Measurements from ENCODE around the gene CRYZ.

Gene CRYZ

GRCh38 chr1:74712881-74713280 is 20.0 kb downstream of the CRYZ start:
- ATAC-seq, result no peak
- no peak for TF ChIP-seq ZNF8 (CRISPR knock-in tag; IDR thresholded peaks at IDR 0.05)
- no peak for TF ChIP-seq TOX (CRISPR knock-in tag; IDR thresholded peaks at IDR 0.05; ENCODE audit: borderline replicate concordance)
- no peak for TF ChIP-seq TSHZ2 (CRISPR knock-in tag; IDR thresholded peaks at IDR 0.05)
- no peak for TF ChIP-seq BACH2 (CRISPR knock-in tag; IDR thresholded peaks at IDR 0.05; ENCODE audit: borderline replicate concordance)
- TF ChIP-seq CSDC2 (CRISPR knock-in tag; IDR thresholded peaks at IDR 0.05), result no peak
- TF ChIP-seq GLIS3 (CRISPR knock-in tag; IDR thresholded peaks at IDR 0.05), result no peak
- no peak for TF ChIP-seq SNAI2 (CRISPR knock-in tag; IDR thresholded peaks at IDR 0.05)
- no peak for TF ChIP-seq ZNF565 (CRISPR knock-in tag; conservative IDR thresholded peaks at IDR 0.05; ENCODE audit: low read depth)
- TF ChIP-seq ARNTL (CRISPR knock-in tag; IDR thresholded peaks at IDR 0.05; ENCODE audit: borderline replicate concordance, low read depth), result no peak
- no peak for TF ChIP-seq TCF4 (CRISPR knock-in tag; IDR thresholded peaks at IDR 0.05; ENCODE audit: borderline replicate concordance)
- no peak for TF ChIP-seq ZFP3 (CRISPR knock-in tag; IDR thresholded peaks at IDR 0.05)
- no peak for TF ChIP-seq ESRRG (CRISPR knock-in tag; IDR thresholded peaks at IDR 0.05)
- TF ChIP-seq PPARA (CRISPR knock-in tag; IDR thresholded peaks at IDR 0.05; ENCODE audit: borderline replicate concordance), result no peak
- no peak for TF ChIP-seq RARB (CRISPR knock-in tag; IDR thresholded peaks at IDR 0.05)
- no peak for TF ChIP-seq ZFP30 (CRISPR knock-in tag; IDR thresholded peaks at IDR 0.05)
- no peak for TF ChIP-seq OSR1 (CRISPR knock-in tag; IDR thresholded peaks at IDR 0.05)

- no peak for ATAC-seq
- TF ChIP-seq GLIS3 (CRISPR knock-in tag; IDR thresholded peaks at IDR 0.05), result no peak
- TF ChIP-seq BACH2 (CRISPR knock-in tag; IDR thresholded peaks at IDR 0.05; ENCODE audit: borderline replicate concordance), result no peak
- TF ChIP-seq OSR1 (CRISPR knock-in tag; IDR thresholded peaks at IDR 0.05), result no peak
- no peak for TF ChIP-seq ZC3H10 (CRISPR knock-in tag; IDR thresholded peaks at IDR 0.05)
- no peak for TF ChIP-seq TCF4 (CRISPR knock-in tag; IDR thresholded peaks at IDR 0.05; ENCODE audit: borderline replicate concordance)
- no peak for TF ChIP-seq TSHZ2 (CRISPR knock-in tag; IDR thresholded peaks at IDR 0.05)
- no peak for TF ChIP-seq POU6F1 (CRISPR knock-in tag; IDR thresholded peaks at IDR 0.05; ENCODE audit: borderline replicate concordance, low read depth)
- no peak for TF ChIP-seq ISL1 (CRISPR knock-in tag; IDR thresholded peaks at IDR 0.05)
- TF ChIP-seq ZNF565 (CRISPR knock-in tag; conservative IDR thresholded peaks at IDR 0.05; ENCODE audit: low read depth), result no peak
- TF ChIP-seq RARB (CRISPR knock-in tag; IDR thresholded peaks at IDR 0.05), result no peak
- TF ChIP-seq ZFP30 (CRISPR knock-in tag; IDR thresholded peaks at IDR 0.05), result no peak
- TF ChIP-seq CSRNP3 (CRISPR knock-in tag; IDR thresholded peaks at IDR 0.05), result no peak
- TF ChIP-seq ZNF8 (CRISPR knock-in tag; IDR thresholded peaks at IDR 0.05), result no peak
- no peak for TF ChIP-seq CSDC2 (CRISPR knock-in tag; IDR thresholded peaks at IDR 0.05)
Observed at GRCh38 chr1:74703386-74704182, 29.3 kb downstream of the CRYZ start.

GRCh38 chr1:74699331-74699730 is 33.5 kb downstream of the CRYZ start:
- no peak for ATAC-seq
- TF ChIP-seq PATZ1 (CRISPR knock-in tag; IDR thresholded peaks at IDR 0.05; ENCODE audit: borderline replicate concordance), result no peak
- no peak for TF ChIP-seq ZFP30 (CRISPR knock-in tag; IDR thresholded peaks at IDR 0.05)
- TF ChIP-seq ARNTL (CRISPR knock-in tag; IDR thresholded peaks at IDR 0.05; ENCODE audit: borderline replicate concordance, low read depth), result no peak
- no peak for TF ChIP-seq ZFP3 (CRISPR knock-in tag; IDR thresholded peaks at IDR 0.05)
- TF ChIP-seq CSDC2 (CRISPR knock-in tag; IDR thresholded peaks at IDR 0.05), result no peak
- no peak for TF ChIP-seq GLIS3 (CRISPR knock-in tag; IDR thresholded peaks at IDR 0.05)
- TF ChIP-seq POU6F1 (CRISPR knock-in tag; IDR thresholded peaks at IDR 0.05; ENCODE audit: borderline replicate concordance, low read depth), result no peak
- no peak for TF ChIP-seq SNAI2 (CRISPR knock-in tag; IDR thresholded peaks at IDR 0.05)
- no peak for TF ChIP-seq ZNF70 (CRISPR knock-in tag; IDR thresholded peaks at IDR 0.05)
- TF ChIP-seq ISL1 (CRISPR knock-in tag; IDR thresholded peaks at IDR 0.05), result no peak
- TF ChIP-seq RARB (CRISPR knock-in tag; IDR thresholded peaks at IDR 0.05), result no peak
